H1 (cell line): ENCODE results near the gene FHIT. TPM values are rescaled to one million over a fixed set of nuclear protein-coding genes. Genes with fewer than 3 reads are reported as not detected.

Experiments used
- CTCF ChIA-PET: fragments of 300-600 bp; sonication (Branson Sonifier 250); formaldehyde crosslinking; loops from one replicate; lab custom pipeline; 2021; ENCODE audit not compliant: partially characterized antibody; lab: Charles Lee
- POLR2A ChIA-PET: fragments of 300-600 bp; sonication (Branson Sonifier 250); formaldehyde crosslinking; loops from one replicate; lab custom pipeline; 2021; ENCODE audit warnings: inconsistent platforms; ENCODE audit not compliant: partially characterized antibody; lab: Charles Lee
- DNase-seq, 2 experiments: peaks; one replicate each; pipeline versions ENCODE4 v3.0.0 to v3.0.0-alpha.2; 2010 to 2022; ENCODE audit warnings: low spot score in 2 of 2, low read depth in 1 of 2, mixed read lengths in 1 of 2
- FAIRE-seq: peaks from 2 replicates; lab custom pipeline; 2011; peaks lifted over from hg19 to GRCh38; lab: Jason Lieb, UNC
- H2AFZ ChIP-seq: 2 replicates; pipeline ENCODE4 v1.8.1; 2012; ENCODE audit warnings: low read length, inconsistent platforms
- H2AK5ac ChIP-seq: 2 replicates; pipeline ENCODE4 v1.6.1; 2013; ENCODE audit warnings: low read depth, low read length
- H2BK120ac ChIP-seq: replicated peaks from 2 replicates; pipeline ENCODE3; 2013; ENCODE audit warnings: low read depth, low read length, inconsistent platforms
- H2BK12ac ChIP-seq: 2 replicates; pipeline ENCODE4 v1.6.1; 2013; ENCODE audit warnings: low read depth, low read length
- H2BK15ac ChIP-seq: 2 replicates; pipeline ENCODE4 v1.6.1; 2013; ENCODE audit warnings: low read length
- H2BK20ac ChIP-seq: 2 replicates; pipeline ENCODE4 v1.6.1; 2013; ENCODE audit warnings: low read length
- H2BK5ac ChIP-seq: 2 replicates; pipeline ENCODE4 v1.6.1; 2013; ENCODE audit warnings: low read depth, low read length
- H3K14ac ChIP-seq: 2 replicates; pipeline ENCODE4 v1.6.1; 2013; ENCODE audit warnings: inconsistent platforms; ENCODE audit not compliant: insufficient read length
- H3K18ac ChIP-seq: 2 replicates; pipeline ENCODE4 v1.6.1; 2013; ENCODE audit warnings: low read length; ENCODE audit errors: extremely low read depth
- H3K23ac ChIP-seq: 2 replicates; pipeline ENCODE4 v1.6.1; 2013; ENCODE audit warnings: inconsistent platforms; ENCODE audit not compliant: insufficient read length
- H3K23me2 ChIP-seq: 2 replicates; pipeline ENCODE4 v1.6.1; 2013; ENCODE audit warnings: low read depth, low read length
- H3K27ac ChIP-seq: 2 replicates; pipeline ENCODE4 v1.6.1; 2011; ENCODE audit warnings: low read depth, low read length, inconsistent platforms
- H3K27me3 ChIP-seq, 4 experiments: replicated peaks in 1 of 4; 1 replicate in 1 of 4; 2 replicates in 3 of 4; pipeline versions ENCODE4 v1.6.1 to v1.8.1; 2011 to 2013; ENCODE audit warnings: low read length in 3 of 4, mild to moderate bottlenecking in 3 of 4, inconsistent platforms in 2 of 4, mixed read lengths in 2 of 4, moderate library complexity in 1 of 4; ENCODE audit not compliant: control insufficient read depth in 3 of 4, insufficient read depth in 3 of 4; ENCODE audit errors: extremely low read depth in 1 of 4
- H3K36me3 ChIP-seq, 4 experiments: 2 replicates each; pipeline versions ENCODE4 v1.6.1 to v1.8.1; 2011 to 2013; ENCODE audit warnings: mild to moderate bottlenecking in 4 of 4, low read length in 3 of 4, moderate library complexity in 2 of 4, control low read depth in 1 of 4, inconsistent platforms in 1 of 4; ENCODE audit not compliant: insufficient read depth in 4 of 4, control insufficient read depth in 2 of 4
- H3K4ac ChIP-seq: replicated peaks from 2 replicates; pipeline ENCODE3; 2013; ENCODE audit warnings: low read length, low read depth, mixed read lengths, inconsistent platforms; ENCODE audit not compliant: insufficient read length
- H3K4me1 ChIP-seq, 4 experiments: replicated peaks in 1 of 4; 1 replicate in 1 of 4; 2 replicates in 3 of 4; pipeline versions ENCODE4 v1.6.1 to v1.8.1; 2011 to 2013; ENCODE audit warnings: low read length in 3 of 4, inconsistent platforms in 2 of 4, mixed read lengths in 1 of 4; ENCODE audit not compliant: insufficient read depth in 4 of 4, control insufficient read depth in 3 of 4
- H3K4me2 ChIP-seq, 2 experiments: 2 replicates each; pipeline versions ENCODE4 v1.6.1 to v1.8.1; 2011 to 2013; ENCODE audit warnings: low read depth in 2 of 2, low read length in 2 of 2, control low read depth in 1 of 2, inconsistent platforms in 1 of 2, mild to moderate bottlenecking in 1 of 2; ENCODE audit not compliant: insufficient read depth in 1 of 2
- H3K4me3 ChIP-seq, 4 experiments: fragments of 200-600, 300-600 bp in 1 of 4; sonication (generic), shearing (Covaris generic), sonication (Bioruptor Twin) in 1 of 4; 2 replicates each; pipeline versions ENCODE4 v1.5.1 to v1.8.1; 2011 to 2016; ENCODE audit warnings: low read length in 4 of 4, low read depth in 3 of 4, control low read depth in 2 of 4, inconsistent platforms in 2 of 4, mild to moderate bottlenecking in 2 of 4, mixed read lengths in 1 of 4, moderate library complexity in 1 of 4; ENCODE audit not compliant: insufficient read depth in 2 of 4; ENCODE audit errors: extremely low read depth in 1 of 4
- H3K56ac ChIP-seq: replicated peaks from 2 replicates; pipeline ENCODE3; 2013; ENCODE audit warnings: low read depth, mild to moderate bottlenecking, mixed read lengths, low read length, inconsistent platforms; ENCODE audit not compliant: insufficient read length
- H3K79me1 ChIP-seq: 2 replicates; pipeline ENCODE4 v1.6.1; 2013; ENCODE audit warnings: low read depth, low read length, control low read depth
- H3K79me2 ChIP-seq, 2 experiments: 2 replicates each; pipeline versions ENCODE4 v1.6.1 to v1.8.1; 2012 to 2013; ENCODE audit warnings: low read length in 2 of 2, mild to moderate bottlenecking in 2 of 2, inconsistent platforms in 1 of 2; ENCODE audit not compliant: insufficient read depth in 2 of 2, control insufficient read depth in 1 of 2
- H3K9ac ChIP-seq, 4 experiments: replicated peaks in 1 of 4; 1 replicate in 1 of 4; 2 replicates in 3 of 4; pipeline versions ENCODE4 v1.6.1 to v1.8.1; 2011 to 2013; ENCODE audit warnings: low read depth in 3 of 4, low read length in 3 of 4, control low read depth in 2 of 4, mild to moderate bottlenecking in 2 of 4, moderate library complexity in 2 of 4, inconsistent platforms in 1 of 4; ENCODE audit errors: extremely low read depth in 1 of 4
- H3K9me3 ChIP-seq, 2 experiments: 2 replicates each; pipeline versions ENCODE4 v1.6.1 to v1.8.1; 2012 to 2013; ENCODE audit warnings: mild to moderate bottlenecking in 2 of 2, moderate library complexity in 2 of 2, control low read depth in 1 of 2, inconsistent platforms in 1 of 2, low read depth in 1 of 2, low read length in 1 of 2, mixed read lengths in 1 of 2; ENCODE audit not compliant: insufficient read depth in 2 of 2
- H4K20me1 ChIP-seq, 2 experiments: replicated peaks in 1 of 2; 2 replicates each; pipeline versions ENCODE3 to v1.8.1; 2011 to 2013; ENCODE audit warnings: inconsistent platforms in 2 of 2, low read length in 2 of 2, mild to moderate bottlenecking in 1 of 2; ENCODE audit not compliant: insufficient read depth in 2 of 2, control insufficient read depth in 1 of 2
- H4K5ac ChIP-seq: 2 replicates; pipeline ENCODE4 v1.6.1; 2013; ENCODE audit warnings: low read length, low read depth, mixed read lengths, inconsistent platforms; ENCODE audit not compliant: insufficient read length
- H4K8ac ChIP-seq: 2 replicates; pipeline ENCODE4 v1.8.0; 2013; ENCODE audit warnings: mild to moderate bottlenecking, moderate library complexity, low read length, inconsistent platforms; ENCODE audit not compliant: insufficient read depth; ENCODE audit errors: extremely low read depth
- H4K91ac ChIP-seq: replicated peaks from 2 replicates; pipeline ENCODE3; 2013; ENCODE audit warnings: low read length, mixed read lengths, inconsistent platforms; ENCODE audit not compliant: insufficient read length
- ASH2L ChIP-seq: fragments of 200-600, 300-600 bp; sonication (generic); IDR thresholded peaks from one replicate; pipeline ENCODE4 v1.7.1; 2017; ENCODE audit warnings: low read length
- CHD2 ChIP-seq: IDR thresholded peaks from 2 replicates; pipeline ENCODE4 v1.6.1; 2012; ENCODE audit warnings: low read length, improper control_type of control experiment
- CTCF ChIP-seq, 3 experiments: IDR thresholded peaks; 1 replicate in 2 of 3; 2 replicates in 1 of 3; pipeline versions ENCODE4 v1.5.1 to v1.6.1; 2011; ENCODE audit warnings: low read length in 3 of 3, mild to moderate bottlenecking in 3 of 3, inconsistent platforms in 2 of 3, low read depth in 1 of 3, moderate library complexity in 1 of 3; ENCODE audit not compliant: insufficient read depth in 1 of 3; ENCODE audit errors: control extremely low read depth in 1 of 3
- E2F6 ChIP-seq: IDR thresholded peaks from 2 replicates; pipeline ENCODE4 v1.6.1; 2012; ENCODE audit warnings: inconsistent platforms
- EZH2 ChIP-seq: fragments of 200-600 bp; sonication (generic); IDR thresholded peaks from 2 replicates; pipeline ENCODE4 v1.7.1; 2012; ENCODE audit warnings: low read depth, mild to moderate bottlenecking, moderate library complexity, low read length, inconsistent platforms; ENCODE audit not compliant: severe bottlenecking
- MAFK ChIP-seq: IDR thresholded peaks from 2 replicates; pipeline ENCODE4 v1.6.1; 2012; ENCODE audit warnings: low read depth, mild to moderate bottlenecking, improper control_type of control experiment, low read length
- NRF1 ChIP-seq: IDR thresholded peaks from 2 replicates; pipeline ENCODE4 v1.6.1; 2011; ENCODE audit warnings: mild to moderate bottlenecking, low read depth, low read length, improper control_type of control experiment
- POLR2AphosphoS5 ChIP-seq: IDR thresholded peaks from 2 replicates; pipeline ENCODE4 v1.6.1; 2011; ENCODE audit warnings: low read depth, low read length
- POU5F1 ChIP-seq: IDR thresholded peaks from 2 replicates; pipeline ENCODE4 v1.6.1; 2011; ENCODE audit warnings: low read depth, mild to moderate bottlenecking, low read length, moderate library complexity
- SAP30 ChIP-seq: fragments of 300-600 bp; sonication (generic); IDR thresholded peaks from 2 replicates; pipeline ENCODE4 v1.7.1; 2012; ENCODE audit warnings: low read length, moderate library complexity, mild to moderate bottlenecking, inconsistent platforms; ENCODE audit not compliant: insufficient read depth, insufficient replicate concordance
- SP4 ChIP-seq: IDR thresholded peaks from 2 replicates; pipeline ENCODE4 v1.6.1; 2012; ENCODE audit warnings: low read length, inconsistent platforms
- SUZ12 ChIP-seq: fragments of 200-600 bp; sonication (generic); IDR thresholded peaks from 2 replicates; pipeline ENCODE4 v1.6.1; 2012; ENCODE audit warnings: mild to moderate bottlenecking, inconsistent platforms, low read length, moderate library complexity, mixed read lengths
- polyA plus RNA-seq, 7 experiments: library from polyadenylated mRNA; depleted of rRNA in 3 of 7; stranded (reverse) in 5 of 7; unstranded in 2 of 7; fragments of >200 nt in 5 of 7; fragments of 200-250 nt in 2 of 7; gene quantifications; 1 replicate in 5 of 7; 2 replicates in 1 of 7; 4 replicates in 1 of 7; pipeline versions ENCODE4 v1.2.1 to v1.2.3, GENCODE V29; 2011 to 2013; ENCODE audit warnings: missing spikeins in 2 of 7, mixed read lengths in 2 of 7
- total RNA-seq: library from RNA; stranded (reverse); fragmentation: NEBNext Ultra II Directional; extraction: Animal tissue kit (Norgen Biotek cat#: 25700); gene quantifications from 2 replicates; pipeline ENCODE4 v1.2.1, GENCODE V29; 2021

FHIT gene
- total and polyA plus RNA-seq, 2 of the 8 experiments (the other 6 are each of a cell fraction or from before 2014, with no cell fraction given): 1.2 to 3.2 TPM

- H3K79me2 ChIP-seq: no peaks in the 10 kb centered on the region
- H3K27me3 ChIP-seq: peaks cover 0 to 2% (median 1%) of the 10 kb centered on the region in 4 experiments; a peak in 3 of 7 replicates
- no peaks in the 10 kb centered on the region for H3K9me3 ChIP-seq
- no peak overlapping the region for H4K91ac ChIP-seq
- no peak overlapping the region for H3K18ac ChIP-seq
- H3K14ac ChIP-seq: no peak overlapping the region
- H3K56ac ChIP-seq: no peak overlapping the region
- H2BK120ac ChIP-seq: no peak overlapping the region
- no peak overlapping the region for H3K27ac ChIP-seq
- no peak overlapping the region for H2BK15ac ChIP-seq
- no peak overlapping the region for H2AFZ ChIP-seq
- H3K4me2 ChIP-seq: no peak overlapping the region
- H3K4me1 ChIP-seq: peaks cover 0 to 6% (median 0%) of the 10 kb centered on the region in 4 experiments; a peak in 2 of 7 replicates
- H3K79me1 ChIP-seq: no peaks in the 10 kb centered on the region
- no peaks in the 10 kb centered on the region for H4K20me1 ChIP-seq
- H3K36me3 ChIP-seq: no peaks in the 10 kb centered on the region
- no peak overlapping the region for H4K5ac ChIP-seq
- H2AK5ac ChIP-seq: no peak overlapping the region
- no peak overlapping the region for H3K9ac ChIP-seq
- no peak overlapping the region for H2BK12ac ChIP-seq
- H4K8ac ChIP-seq: no peak overlapping the region
- H2BK20ac ChIP-seq: no peak overlapping the region
- H3K4me3 ChIP-seq: no peak overlapping the region
- H3K23ac ChIP-seq: no peak overlapping the region
- H3K23me2 ChIP-seq: no peaks in the 10 kb centered on the region
- DNase-seq (no peak), FAIRE-seq (no peak)
- POLR2A ChIA-PET: no interaction called here
- H3K4ac ChIP-seq: no peak overlapping the region
- CTCF ChIA-PET: no interaction called here
- H2BK5ac ChIP-seq: no peak overlapping the region
- TF ChIP-seq MAFK (no peak), POU5F1 (no peak), NRF1 (no peak), EZH2 (no peak), POLR2AphosphoS5 (no peak), CHD2 (no peak), CTCF (IDR thresholded peaks at IDR 0.05; ENCODE audit: control extremely low read depth in 1 of 3, insufficient read depth in 1 of 3, low read depth in 1 of 3, low read length in 3 of 3) (no peak), E2F6 (no peak), SAP30 (no peak), SP4 (no peak), SUZ12 (no peak), ASH2L (no peak)
These were observed 1498.3 kb downstream of the FHIT start for GRCh38 chr3:59752925-59753324.
